Measurements from ENCODE around the gene RUBCNL.

Gene RUBCNL

DNA sequence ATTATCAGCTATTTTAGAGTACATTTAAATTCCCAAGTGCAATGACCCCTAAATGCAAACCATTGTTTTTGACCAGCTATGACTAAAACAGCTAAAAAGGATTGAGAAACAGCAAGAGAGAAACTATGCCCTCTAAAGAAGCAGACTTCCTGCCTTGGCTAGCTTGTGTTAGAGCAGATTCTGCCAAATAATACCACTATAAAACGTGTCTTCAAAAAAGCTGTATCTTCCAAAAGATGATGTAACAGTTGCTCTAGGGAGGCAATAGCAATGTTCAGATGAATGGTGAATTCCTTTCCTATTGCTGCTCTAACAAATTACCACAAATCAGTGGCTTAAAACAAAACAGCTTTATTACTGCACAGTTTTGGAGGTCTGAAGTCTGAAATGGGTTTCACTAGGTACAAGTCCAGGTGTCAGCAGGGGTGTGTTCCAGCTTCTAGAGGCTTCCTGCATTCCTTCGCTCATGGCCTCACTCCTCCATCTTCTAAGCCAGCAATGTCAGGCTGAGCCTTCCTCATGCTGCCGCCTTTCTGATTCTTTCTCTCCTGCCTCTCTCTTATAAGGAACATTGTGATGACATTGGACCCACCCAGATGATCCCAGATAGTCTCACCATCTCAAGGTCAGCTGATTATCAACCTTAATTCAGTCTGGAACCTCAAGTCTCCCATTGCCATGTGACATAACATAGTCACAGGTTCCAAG lies 90.8 kb downstream of the RUBCNL start:
- no peak overlapping the region for H2AFZ ChIP-seq (ENCODE audit: low read length)
- TF ChIP-seq EZH2 (IDR thresholded peaks at IDR 0.05; ENCODE audit: borderline replicate concordance, low read length) (no peak), CTCF (IDR thresholded peaks at IDR 0.05; ENCODE audit: low read length) (no peak)
- peaks cover 17% of the 10 kb centered on the region for H3K4me1 ChIP-seq (ENCODE audit: insufficient read depth, low read length, severe bottlenecking)
- no peaks in the 10 kb centered on the region for H3K79me2 ChIP-seq (ENCODE audit: insufficient read depth, low read length)
- no peak overlapping the region for H3K9ac ChIP-seq (ENCODE audit: low read length)
- no peaks in the 10 kb centered on the region for H3K36me3 ChIP-seq (ENCODE audit: insufficient read depth, low read length)
- H3K4me3 ChIP-seq (ENCODE audit: low read depth, low read length, poor library complexity, severe bottlenecking) = no peak overlapping the region
- H4K20me1 ChIP-seq (ENCODE audit: insufficient read depth, low read length) = no peaks in the 10 kb centered on the region
- H3K27ac ChIP-seq (ENCODE audit: low read depth, low read length, poor library complexity, severe bottlenecking) = no peak overlapping the region
- H3F3A ChIP-seq (ENCODE audit: insufficient read depth, low read length) = no peaks in the 10 kb centered on the region
- H3K27me3 ChIP-seq (ENCODE audit: insufficient read depth, low read length) = no peaks in the 10 kb centered on the region
- peak overlapping the region; percentile 31; the same call in 1 of the 2 replicates for H3K4me2 ChIP-seq (ENCODE audit: low read length)
- no peaks in the 10 kb centered on the region for H3K9me3 ChIP-seq (ENCODE audit: low read length)
- no peaks in the 10 kb centered on the region for H3K9me2 ChIP-seq (ENCODE audit: low read depth, low read length)

DNA sequence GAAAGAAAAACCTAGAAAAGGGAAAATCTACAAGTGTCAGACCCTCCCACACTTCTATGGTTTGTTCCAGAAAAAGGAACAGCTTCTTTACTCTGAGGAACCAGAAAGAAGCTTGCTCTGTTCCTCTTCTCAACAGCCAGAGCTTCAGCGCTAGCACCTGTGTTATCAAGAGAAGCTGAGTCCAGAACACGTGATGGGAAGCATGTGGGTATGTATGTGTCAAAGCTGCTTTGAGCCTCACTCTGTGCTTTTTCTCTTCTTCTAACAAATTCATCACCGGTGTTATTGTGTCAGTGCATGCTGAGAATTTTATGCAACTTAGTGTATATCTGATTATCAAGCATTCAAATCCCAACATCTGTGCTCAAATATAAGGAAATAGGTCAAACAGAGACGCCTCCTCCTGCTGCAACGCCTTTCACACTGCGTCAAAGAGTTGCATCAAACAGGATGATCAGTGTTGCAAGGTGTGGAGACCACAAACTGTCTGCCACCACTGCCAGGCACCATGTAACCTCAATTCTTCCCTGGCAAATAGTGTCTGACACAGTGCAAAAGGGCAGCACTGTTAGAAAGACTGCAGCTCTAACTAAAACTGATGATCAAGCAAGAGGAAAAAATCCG lies 91.4 kb downstream of the RUBCNL start:
- H3K36me3 ChIP-seq (ENCODE audit: insufficient read depth, low read length) = no peaks in the 10 kb centered on the region
- H3K9ac ChIP-seq (ENCODE audit: low read length) = no peak overlapping the region
- H3K27ac ChIP-seq (ENCODE audit: low read depth, low read length, poor library complexity, severe bottlenecking) = no peak overlapping the region
- TF ChIP-seq CTCF (IDR thresholded peaks at IDR 0.05; ENCODE audit: low read length) (no peak), EZH2 (IDR thresholded peaks at IDR 0.05; ENCODE audit: borderline replicate concordance, low read length) (no peak)
- no peaks in the 10 kb centered on the region for H3K27me3 ChIP-seq (ENCODE audit: insufficient read depth, low read length)
- H4K20me1 ChIP-seq (ENCODE audit: insufficient read depth, low read length) = no peaks in the 10 kb centered on the region
- no peak overlapping the region for H3K4me3 ChIP-seq (ENCODE audit: low read depth, low read length, poor library complexity, severe bottlenecking)
- peak overlapping the region; percentile 68; the same call in 1 of the 2 replicates for H2AFZ ChIP-seq (ENCODE audit: low read length)
- H3K9me3 ChIP-seq (ENCODE audit: low read length) = no peaks in the 10 kb centered on the region
- H3K4me2 ChIP-seq (ENCODE audit: low read length) = peak overlapping the region; percentile 31
- H3K79me2 ChIP-seq (ENCODE audit: insufficient read depth, low read length) = no peaks in the 10 kb centered on the region
- no peaks in the 10 kb centered on the region for H3K9me2 ChIP-seq (ENCODE audit: low read depth, low read length)
- H3F3A ChIP-seq (ENCODE audit: insufficient read depth, low read length) = no peaks in the 10 kb centered on the region
- H3K4me1 ChIP-seq (ENCODE audit: insufficient read depth, low read length, severe bottlenecking) = peaks cover 17% of the 10 kb centered on the region

GRCh38 chr13:46293436-46293835 lies 93.6 kb downstream of the RUBCNL start:
- no peaks in the 10 kb centered on the region for H3F3A ChIP-seq (ENCODE audit: insufficient read depth, low read length)
- TF ChIP-seq CTCF (IDR thresholded peaks at IDR 0.05; ENCODE audit: low read length) (no peak), EZH2 (IDR thresholded peaks at IDR 0.05; ENCODE audit: borderline replicate concordance, low read length) (no peak)
- H3K4me2 ChIP-seq (ENCODE audit: low read length) = no peak overlapping the region
- no peaks in the 10 kb centered on the region for H3K36me3 ChIP-seq (ENCODE audit: insufficient read depth, low read length)
- H3K27ac ChIP-seq (ENCODE audit: low read depth, low read length, poor library complexity, severe bottlenecking) = no peak overlapping the region
- peaks cover 17% of the 10 kb centered on the region for H3K4me1 ChIP-seq (ENCODE audit: insufficient read depth, low read length, severe bottlenecking)
- no peaks in the 10 kb centered on the region for H3K27me3 ChIP-seq (ENCODE audit: insufficient read depth, low read length)
- H3K79me2 ChIP-seq (ENCODE audit: insufficient read depth, low read length) = no peaks in the 10 kb centered on the region
- no peaks in the 10 kb centered on the region for H3K9me3 ChIP-seq (ENCODE audit: low read length)
- H3K4me3 ChIP-seq (ENCODE audit: low read depth, low read length, poor library complexity, severe bottlenecking) = no peak overlapping the region
- H4K20me1 ChIP-seq (ENCODE audit: insufficient read depth, low read length) = no peaks in the 10 kb centered on the region
- H3K9me2 ChIP-seq (ENCODE audit: low read depth, low read length) = no peaks in the 10 kb centered on the region
- H3K9ac ChIP-seq (ENCODE audit: low read length) = no peak overlapping the region
- no peak overlapping the region for H2AFZ ChIP-seq (ENCODE audit: low read length)
